ENCODE data around the gene RNF212. TPM values are rescaled to one million over a fixed set of nuclear protein-coding genes. Genes with fewer than 3 reads are reported as not detected.

Gene RNF212
- total RNA-seq, 1 donor from 2014 or later: not detected

Other genes starting within 250 kb of the RNF212 start
- 46.1 and 56.3 TPM in 2 replicates for gene GAK, start 181.2 kb downstream of the RNF212 start, total RNA-seq
- gene TMEM175, start 181.1 kb downstream of the RNF212 start, total RNA-seq: 30.9 and 52.7 TPM in 2 replicates
- 10.2 and 12.5 TPM in 2 replicates for gene DGKQ, start 140.0 kb downstream of the RNF212 start, total RNA-seq
- gene IDUA, start 126.5 kb downstream of the RNF212 start, total RNA-seq: 27.6 and 30.9 TPM in 2 replicates
- gene SLC26A1, start 120.2 kb downstream of the RNF212 start, total RNA-seq: 0.24 TPM in 1 of 2 replicates, not detected in the other
- 20.5 and 22.5 TPM in 2 replicates for gene FGFRL1, start 101.9 kb downstream of the RNF212 start, total RNA-seq
- gene SPON2, start 59.0 kb upstream of the RNF212 start, total RNA-seq: 0.47 and 3.7 TPM in 2 replicates
- gene CTBP1, start 135.6 kb upstream of the RNF212 start, total RNA-seq: 179 and 259 TPM in 2 replicates
- 42.9 and 47.8 TPM in 2 replicates for gene MAEA, start 176.3 kb upstream of the RNF212 start, total RNA-seq
- 7.6 and 7.9 TPM in 2 replicates for gene UVSSA, start 233.6 kb upstream of the RNF212 start, total RNA-seq